ENCODE measurements around the gene ITPR2. TPM values are rescaled to one million over a fixed set of nuclear protein-coding genes. Genes with fewer than 3 reads are reported as not detected.
"Not testable (repeated sequence)": the region's sequence is repeated elsewhere in the genome, so short reads cannot be mapped to it uniquely, and the experiment has no call there.

The ITPR2 gene
- total and polyA plus RNA-seq, 12 donors, result 5.1 to 144 (median 66.4) TPM

DNA sequence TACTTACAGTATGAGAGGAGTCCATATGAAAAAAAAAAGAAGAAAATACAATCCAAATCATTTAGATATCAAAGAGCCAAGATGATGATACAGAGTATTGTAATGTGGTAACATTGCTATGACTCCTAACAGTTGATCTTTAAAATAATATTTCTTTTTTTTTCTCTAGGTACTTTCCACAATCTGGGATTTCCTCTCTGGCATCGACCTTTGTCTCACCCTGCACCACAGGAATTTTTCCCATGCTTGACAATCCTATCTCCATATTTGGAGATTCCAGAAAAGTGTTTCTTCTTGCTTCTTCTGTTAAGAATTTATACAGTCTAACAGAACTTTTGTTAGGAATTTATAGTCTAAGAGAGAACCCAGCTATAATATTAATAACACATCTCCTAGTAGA, 184.4 kb downstream of the ITPR2 start:
- 23 to 48% (median 36%) methylated on average over 1 of the region's 1 CpG for WGBS, 4 donors
- no peak for DNase-seq
- Histone ChIP-seq H3K27me3 (no peaks in the 10 kb centered on the region), H3K4me1 (replicated peaks in 1 of 2) (no peaks in the 10 kb centered on the region), H3K36me3 (replicated peaks in 1 of 2) (peaks cover 0 to 9% of the 10 kb centered on the region in 2 donors), H3K4me3 (no peak overlapping the region), H3K27ac (no peak overlapping the region), H3K9me3 (replicated peaks in 1 of 3) (peaks cover 0 to 7% (median 0%) of the 10 kb centered on the region in 3 donors)
- intact Hi-C loops (cut with DNase I), result no loop called here
- no peak for TF ChIP-seq POLR2A (IDR thresholded peaks at IDR 0.05)
- TF ChIP-seq, protein P1, sequence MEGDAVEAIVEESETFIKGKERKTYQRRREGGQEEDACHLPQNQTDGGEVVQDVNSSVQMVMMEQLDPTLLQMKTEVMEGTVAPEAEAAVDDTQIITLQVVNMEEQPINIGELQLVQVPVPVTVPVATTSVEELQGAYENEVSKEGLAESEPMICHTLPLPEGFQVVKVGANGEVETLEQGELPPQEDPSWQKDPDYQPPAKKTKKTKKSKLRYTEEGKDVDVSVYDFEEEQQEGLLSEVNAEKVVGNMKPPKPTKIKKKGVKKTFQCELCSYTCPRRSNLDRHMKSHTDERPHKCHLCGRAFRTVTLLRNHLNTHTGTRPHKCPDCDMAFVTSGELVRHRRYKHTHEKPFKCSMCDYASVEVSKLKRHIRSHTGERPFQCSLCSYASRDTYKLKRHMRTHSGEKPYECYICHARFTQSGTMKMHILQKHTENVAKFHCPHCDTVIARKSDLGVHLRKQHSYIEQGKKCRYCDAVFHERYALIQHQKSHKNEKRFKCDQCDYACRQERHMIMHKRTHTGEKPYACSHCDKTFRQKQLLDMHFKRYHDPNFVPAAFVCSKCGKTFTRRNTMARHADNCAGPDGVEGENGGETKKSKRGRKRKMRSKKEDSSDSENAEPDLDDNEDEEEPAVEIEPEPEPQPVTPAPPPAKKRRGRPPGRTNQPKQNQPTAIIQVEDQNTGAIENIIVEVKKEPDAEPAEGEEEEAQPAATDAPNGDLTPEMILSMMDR (IDR thresholded peaks at IDR 0.05), result no peak

- WGBS, 4 donors, result 86 to 97% (median 88%) methylated on average over 3 of the region's 3 CpGs
- intact Hi-C loops (cut with DNase I), result no loop called here
- H3K4me3 ChIP-seq, result no peak overlapping the region
- no peak for DNase-seq
- peaks cover 0 to 9% of the 10 kb centered on the region in 2 donors for H3K36me3 ChIP-seq (replicated peaks in 1 of 2)
- H3K9me3 ChIP-seq (replicated peaks in 1 of 3), result peaks cover 0 to 7% (median 0%) of the 10 kb centered on the region in 3 donors
- no peak for TF ChIP-seq POLR2A (IDR thresholded peaks at IDR 0.05)
- TF ChIP-seq, protein P1 (IDR thresholded peaks at IDR 0.05), result no peak
- H3K4me1 ChIP-seq (replicated peaks in 1 of 2), result no peaks in the 10 kb centered on the region
- no peaks in the 10 kb centered on the region for H3K27me3 ChIP-seq
- H3K27ac ChIP-seq, result no peak overlapping the region
These were observed 184.9 kb downstream of the ITPR2 start for GRCh38 chr12:26648066-26648465.

DNA sequence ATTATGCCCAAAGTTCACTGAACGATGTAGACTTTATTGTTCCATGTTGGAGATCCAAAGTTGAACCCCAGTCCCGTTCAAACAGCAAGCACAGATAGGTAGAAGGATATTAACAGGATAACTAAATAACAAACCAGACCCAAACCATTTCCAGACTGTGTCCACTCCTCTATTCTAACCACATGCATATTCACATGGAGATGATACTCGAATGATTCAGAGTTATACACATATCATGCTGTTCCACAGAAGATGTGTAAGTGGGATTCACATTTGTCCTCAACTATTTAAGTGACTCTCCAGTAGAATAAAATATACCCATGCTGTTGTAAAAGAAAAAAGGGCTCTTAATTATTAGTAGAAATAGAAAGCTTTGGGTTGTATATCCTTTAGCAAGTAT, 185.9 kb downstream of the ITPR2 start:
- peaks cover 0 to 7% (median 0%) of the 10 kb centered on the region in 3 donors for H3K9me3 ChIP-seq (replicated peaks in 1 of 3)
- intact Hi-C loops (cut with DNase I), result no loop called here
- TF ChIP-seq, protein P1 (IDR thresholded peaks at IDR 0.05), result no peak
- no peak for TF ChIP-seq POLR2A (IDR thresholded peaks at IDR 0.05)
- no peak overlapping the region for H3K27ac ChIP-seq
- H3K27me3 ChIP-seq, result no peaks in the 10 kb centered on the region
- H3K36me3 ChIP-seq (replicated peaks in 1 of 2), result peaks cover 0 to 4% of the 10 kb centered on the region in 2 donors
- DNase-seq, result no peak
- no peak overlapping the region for H3K4me3 ChIP-seq
- no peaks in the 10 kb centered on the region for H3K4me1 ChIP-seq (replicated peaks in 1 of 2)
- WGBS, 4 donors, result 95 to 99% (median 96%) methylated on average over 3 of the region's 3 CpGs

- intact Hi-C loops (cut with DNase I), result no loop called here
- no peak overlapping the region for H3K27ac ChIP-seq
- H3K27me3 ChIP-seq, result no peaks in the 10 kb centered on the region
- H3K4me3 ChIP-seq, result no peak overlapping the region
- no peaks in the 10 kb centered on the region for H3K4me1 ChIP-seq (replicated peaks in 1 of 2)
- peaks cover 0 to 4% of the 10 kb centered on the region in 2 donors for H3K36me3 ChIP-seq (replicated peaks in 1 of 2)
- DNase-seq, result no peak
- H3K9me3 ChIP-seq (replicated peaks in 1 of 3), result peaks cover 0 to 7% (median 0%) of the 10 kb centered on the region in 3 donors
- TF ChIP-seq, protein P1 (IDR thresholded peaks at IDR 0.05), result no peak
- TF ChIP-seq POLR2A (IDR thresholded peaks at IDR 0.05), result no peak
- 75 to 81% (median 76%) methylated on average over 2 of the region's 2 CpGs for WGBS, 4 donors
These were observed 186.4 kb downstream of the ITPR2 start for GRCh38 chr12:26646571-26646970.

DNA sequence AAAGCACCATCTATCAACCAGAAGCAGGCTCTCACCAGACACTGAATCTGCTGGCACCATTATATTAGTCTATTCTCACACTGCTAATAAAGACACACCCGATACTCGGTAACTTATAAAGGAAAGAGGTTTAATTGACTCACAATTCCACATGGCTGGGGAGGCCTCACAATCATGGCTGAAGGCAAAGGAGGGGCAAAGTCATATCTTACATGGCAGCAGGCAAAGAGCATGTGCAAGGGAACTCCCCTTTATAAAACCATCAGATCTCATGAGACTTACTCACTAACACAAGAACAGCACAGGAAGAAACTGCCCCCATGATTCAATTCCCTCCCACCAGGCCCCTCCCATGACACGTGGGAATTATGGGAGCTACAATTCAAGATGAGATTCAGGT, 188.6 kb downstream of the ITPR2 start:
- 91 to 95% (median 93%) methylated on average over 3 of the region's 3 CpGs for WGBS, 4 donors
- intact Hi-C loops (cut with DNase I); H3K27ac ChIP-seq; H3K27me3 ChIP-seq; H3K36me3 ChIP-seq (replicated peaks in 1 of 2); H3K9me3 ChIP-seq (replicated peaks in 1 of 3); H3K4me3 ChIP-seq; H3K4me1 ChIP-seq (replicated peaks in 1 of 2); DNase-seq: not testable (repeated sequence)

Data from adrenal gland (tissue), 12 donors.